GM18507 (cell line): ENCODE measurements around the gene COL7A1.

Experiments used
- DNase-seq: peaks from one replicate; pipeline ENCODE4 v3.0.0; 2011; ENCODE audit warnings: low read depth; ENCODE audit not compliant: insufficient read length; ENCODE audit errors: extremely low spot score
- FAIRE-seq: peaks from 2 replicates; lab custom pipeline; 2011; peaks lifted over from hg19 to GRCh38; lab: Jason Lieb, UNC

COL7A1 gene

DNA sequence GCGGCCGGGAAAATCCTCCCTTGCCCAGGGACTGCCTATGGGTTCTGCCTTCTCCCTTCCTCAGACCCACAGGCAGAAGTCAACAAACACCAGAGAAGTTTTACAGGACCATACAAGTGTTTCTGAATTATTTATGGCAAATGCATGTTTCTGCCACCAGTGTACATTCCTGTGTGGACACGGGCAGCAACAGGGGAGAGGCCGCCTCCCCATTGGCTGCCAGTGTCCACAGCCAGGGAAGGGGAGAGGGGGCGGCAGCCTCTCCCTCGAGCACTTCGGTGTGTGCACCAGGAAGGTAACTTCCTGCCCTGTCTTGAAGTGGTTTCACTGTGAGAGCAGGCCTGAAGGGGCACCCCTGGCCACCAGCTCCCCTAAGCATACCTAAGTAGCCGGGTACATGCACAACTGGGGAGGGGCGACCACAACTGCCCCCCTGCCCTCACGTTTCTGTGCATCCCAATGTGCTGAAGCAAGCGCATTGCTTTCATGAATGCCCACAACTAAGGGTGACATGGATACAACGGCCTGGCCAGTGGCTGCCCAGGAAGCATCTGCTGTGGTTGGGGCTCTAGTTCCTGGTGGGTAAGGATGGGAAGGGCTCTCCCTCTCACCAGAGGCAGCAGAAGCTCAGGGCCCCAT is 76.4 kb downstream of the COL7A1 start:
- FAIRE-seq: no peak
- no peak for DNase-seq

DNA sequence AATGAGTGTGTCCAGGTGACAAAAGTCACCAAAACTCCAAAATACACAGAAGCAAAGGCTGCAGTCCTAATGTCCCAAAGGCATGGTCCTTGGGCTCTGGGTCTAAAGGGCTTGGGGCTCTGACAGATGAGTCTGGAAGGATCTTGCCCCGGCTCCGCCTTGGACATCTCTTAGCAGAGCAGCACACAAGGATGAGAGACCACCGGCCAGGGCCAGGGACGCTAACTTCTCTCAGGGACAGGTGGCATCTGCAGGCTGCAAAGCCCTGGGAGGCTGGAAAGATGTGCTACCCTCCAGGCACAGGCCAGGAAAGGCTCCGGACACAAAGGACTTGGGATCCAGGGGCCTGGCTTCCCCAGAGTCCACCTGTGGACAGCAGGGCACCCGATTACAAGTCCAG is 77.1 kb downstream of the COL7A1 start:
- no peak for FAIRE-seq

DNA sequence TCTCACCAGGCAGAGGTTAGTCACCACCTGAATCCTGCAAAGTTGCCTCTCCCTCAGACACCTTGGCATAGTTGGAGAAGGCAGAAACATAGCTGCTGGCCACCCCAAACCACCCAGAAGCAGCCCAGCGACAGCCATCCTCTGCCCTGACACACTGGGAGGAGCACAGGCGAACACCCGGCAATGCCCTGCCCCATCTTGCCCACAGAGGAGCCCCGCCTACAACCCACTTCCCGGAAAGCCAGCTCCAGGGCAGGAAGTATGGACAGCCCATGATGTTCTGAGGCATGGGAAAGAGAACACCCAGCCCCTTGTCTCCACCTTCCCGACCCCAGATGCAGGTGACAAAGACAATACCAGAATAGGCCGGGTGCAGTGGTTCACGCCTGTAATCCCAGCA is 78.6 kb downstream of the COL7A1 start:
- FAIRE-seq (no peak), DNase-seq (no peak)

More for the DNA sequence above, 77.1 kb downstream of the COL7A1 start:
- DNase-seq: no peak

DNA sequence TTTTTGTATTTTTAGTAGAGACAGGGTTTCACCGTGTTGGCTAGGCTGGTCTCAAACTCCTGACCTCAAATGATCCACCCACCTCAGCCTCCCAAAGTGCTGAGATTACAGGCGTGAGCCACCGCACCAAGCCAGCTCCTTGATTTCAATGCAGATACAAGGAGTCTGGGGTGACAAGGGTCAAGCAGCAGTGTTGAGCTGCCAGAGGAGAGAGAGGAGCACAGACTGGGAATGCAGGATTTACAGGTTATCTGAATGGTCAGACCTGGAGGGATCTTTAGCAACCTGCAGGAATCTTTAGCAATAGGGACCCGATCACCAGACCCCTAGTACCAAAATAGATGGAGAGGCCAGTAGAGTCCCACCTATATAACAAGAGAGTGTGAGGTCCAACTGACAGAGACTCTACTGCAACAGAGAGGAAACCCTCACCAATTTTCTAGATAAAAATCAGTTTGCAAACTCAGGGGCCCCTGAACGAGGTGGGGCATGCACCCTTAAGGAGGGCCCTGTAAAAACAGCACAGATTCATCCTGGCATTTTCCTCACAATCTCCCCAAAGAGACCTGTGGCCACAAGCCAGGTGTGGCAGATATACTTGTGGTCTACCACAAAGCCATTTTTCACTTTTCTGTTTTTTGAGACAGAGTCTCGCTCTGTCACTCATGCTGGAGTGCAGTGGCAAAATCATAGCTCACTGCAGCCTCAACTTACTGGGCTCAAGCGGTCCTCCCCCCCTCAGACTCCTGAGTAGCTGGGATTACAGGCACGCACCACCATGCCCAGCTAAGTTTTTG is 80.5 kb downstream of the COL7A1 start:
- FAIRE-seq (peak; percentile 49), DNase-seq (no peak)
